Astrocyte (in vitro differentiated cells and primary cell): ENCODE measurements around the gene USP54.

Experiments
- EZH2 ChIP-seq: IDR thresholded peaks from 2 replicates; pipeline ENCODE4 v1.6.1; 2012; ENCODE audit warnings: mild to moderate bottlenecking, low read length, inconsistent platforms; ENCODE audit not compliant: insufficient read depth
- TF ChIP-seq, protein P1 (sequence below): IDR thresholded peaks from 2 replicates; pipeline ENCODE4 v1.5.1; 2011; ENCODE audit warnings: low read depth, mild to moderate bottlenecking, inconsistent platforms, low read length, moderate library complexity; ENCODE audit not compliant: insufficient read depth

DNA sequence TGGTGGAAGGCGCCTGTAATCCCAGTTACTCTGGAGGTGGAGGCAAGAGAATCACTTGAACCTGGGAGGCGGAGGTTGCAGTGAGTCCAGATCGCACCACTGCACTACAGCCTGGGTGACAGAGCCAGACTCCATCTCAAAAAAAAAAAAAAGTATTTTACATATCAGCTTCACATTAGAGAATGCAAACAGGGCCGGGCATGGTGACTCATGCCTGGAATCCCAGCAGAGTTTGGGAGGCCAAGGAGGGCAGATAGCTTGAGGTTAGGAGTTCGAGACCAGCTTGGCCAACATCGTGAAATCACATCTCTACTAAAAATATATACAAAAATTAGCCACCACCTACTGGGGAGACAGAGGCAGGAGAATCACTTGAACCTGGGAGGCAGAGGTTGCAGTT, 31.6 kb downstream of the USP54 start:
- TF ChIP-seq, protein P1, sequence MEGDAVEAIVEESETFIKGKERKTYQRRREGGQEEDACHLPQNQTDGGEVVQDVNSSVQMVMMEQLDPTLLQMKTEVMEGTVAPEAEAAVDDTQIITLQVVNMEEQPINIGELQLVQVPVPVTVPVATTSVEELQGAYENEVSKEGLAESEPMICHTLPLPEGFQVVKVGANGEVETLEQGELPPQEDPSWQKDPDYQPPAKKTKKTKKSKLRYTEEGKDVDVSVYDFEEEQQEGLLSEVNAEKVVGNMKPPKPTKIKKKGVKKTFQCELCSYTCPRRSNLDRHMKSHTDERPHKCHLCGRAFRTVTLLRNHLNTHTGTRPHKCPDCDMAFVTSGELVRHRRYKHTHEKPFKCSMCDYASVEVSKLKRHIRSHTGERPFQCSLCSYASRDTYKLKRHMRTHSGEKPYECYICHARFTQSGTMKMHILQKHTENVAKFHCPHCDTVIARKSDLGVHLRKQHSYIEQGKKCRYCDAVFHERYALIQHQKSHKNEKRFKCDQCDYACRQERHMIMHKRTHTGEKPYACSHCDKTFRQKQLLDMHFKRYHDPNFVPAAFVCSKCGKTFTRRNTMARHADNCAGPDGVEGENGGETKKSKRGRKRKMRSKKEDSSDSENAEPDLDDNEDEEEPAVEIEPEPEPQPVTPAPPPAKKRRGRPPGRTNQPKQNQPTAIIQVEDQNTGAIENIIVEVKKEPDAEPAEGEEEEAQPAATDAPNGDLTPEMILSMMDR: no peak
- TF ChIP-seq EZH2: no peak
